Retinal pigment epithelial cell (primary cell): Measurements from ENCODE around the gene MXI1.

ENCODE experiments used
- DNase-seq: peaks from one replicate; pipeline ENCODE4 v3.0.0-alpha.2; 2010; ENCODE audit warnings: low read depth
- H3K4me3 ChIP-seq: 2 replicates; pipeline ENCODE4 v1.5.1; 2011; ENCODE audit warnings: mild to moderate bottlenecking, low read length, control low read depth, moderate library complexity
- CTCF ChIP-seq: conservative IDR thresholded peaks from 2 replicates; pipeline ENCODE4 v1.5.1; 2011; ENCODE audit warnings: low read depth, low read length, control low read depth, inconsistent platforms

Gene MXI1

DNA sequence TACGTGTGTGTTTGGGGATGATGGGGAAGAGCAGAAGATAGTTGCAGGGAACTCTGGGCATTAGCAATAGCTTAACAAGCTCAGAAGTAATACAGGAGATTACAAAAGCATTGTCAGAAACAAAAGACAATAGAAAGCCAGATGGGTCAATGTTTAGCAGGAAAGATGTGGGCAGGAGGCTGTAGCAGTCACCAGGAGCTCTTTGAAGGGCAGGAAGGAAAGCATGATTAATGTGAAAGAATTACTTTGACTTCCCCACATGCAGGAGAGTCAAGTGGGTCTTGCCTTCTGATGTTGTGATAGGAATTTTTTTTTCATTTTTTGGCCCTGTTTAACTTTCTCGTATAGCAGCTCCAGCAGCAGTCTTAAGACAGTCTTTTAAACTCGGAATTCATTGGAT, 103.3 kb downstream of the MXI1 start:
- H3K4me3 ChIP-seq, result no peak overlapping the region
- no peak for DNase-seq
- TF ChIP-seq CTCF, result no peak

DNA sequence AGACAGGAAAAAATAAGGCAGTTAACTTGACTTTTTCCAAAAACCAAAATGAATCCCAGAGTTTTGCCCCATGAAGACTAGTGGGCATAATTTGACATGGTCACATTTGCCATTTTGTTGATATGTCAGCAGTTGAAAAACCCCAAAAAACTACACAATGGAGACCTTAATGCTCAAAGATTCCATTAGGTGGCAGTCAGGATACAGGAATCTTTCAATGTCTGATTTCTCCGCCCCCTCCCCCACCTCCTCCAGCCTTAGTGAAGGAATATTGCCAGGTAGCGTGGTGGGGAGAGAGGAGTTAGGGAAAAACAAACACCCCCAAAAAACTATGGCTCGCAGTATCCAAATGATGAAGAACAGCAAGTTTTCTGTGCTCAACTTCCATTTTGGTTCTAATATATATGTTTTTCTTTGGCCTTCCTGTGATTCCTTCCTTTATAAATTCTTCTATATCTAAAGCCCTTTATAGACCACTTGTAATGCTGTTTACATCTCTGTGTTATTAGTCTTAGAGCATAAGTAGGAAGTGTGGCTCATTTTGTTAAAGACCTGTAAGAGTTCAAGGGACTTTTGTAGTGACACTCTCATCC, 104.0 kb downstream of the MXI1 start:
- DNase-seq, result no peak
- TF ChIP-seq CTCF, result peak; percentile 69
- H3K4me3 ChIP-seq, result no peak overlapping the region

DNA sequence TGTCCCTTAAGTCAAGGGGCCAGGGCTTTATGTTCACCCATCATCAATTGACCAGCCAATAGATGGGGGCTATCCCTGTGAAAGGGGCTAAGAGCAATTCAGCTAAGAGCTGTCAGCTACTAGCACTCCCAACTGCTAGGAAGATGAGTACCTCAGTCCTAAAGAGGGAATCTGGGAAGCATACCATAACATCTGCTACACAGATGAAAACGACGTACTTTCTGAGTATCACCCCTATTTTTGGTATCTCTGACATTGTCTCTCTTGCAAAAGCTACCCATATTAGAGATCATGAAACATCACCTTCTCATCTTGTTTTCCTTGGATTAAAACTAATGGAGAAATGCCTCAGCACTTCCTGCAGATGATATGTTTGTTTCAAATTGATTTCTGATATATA, 104.8 kb downstream of the MXI1 start:
- no peak for DNase-seq
- no peak for TF ChIP-seq CTCF
- H3K4me3 ChIP-seq, result no peak overlapping the region

GRCh38 chr10:110313674-110314073, 106.3 kb downstream of the MXI1 start:
- no peak for TF ChIP-seq CTCF
- no peak overlapping the region for H3K4me3 ChIP-seq
- no peak for DNase-seq

GRCh38 chr10:110317866-110318850, 110.8 kb downstream of the MXI1 start:
- TF ChIP-seq CTCF, result no peak
- no peak for DNase-seq
- H3K4me3 ChIP-seq, result no peak overlapping the region

DNA sequence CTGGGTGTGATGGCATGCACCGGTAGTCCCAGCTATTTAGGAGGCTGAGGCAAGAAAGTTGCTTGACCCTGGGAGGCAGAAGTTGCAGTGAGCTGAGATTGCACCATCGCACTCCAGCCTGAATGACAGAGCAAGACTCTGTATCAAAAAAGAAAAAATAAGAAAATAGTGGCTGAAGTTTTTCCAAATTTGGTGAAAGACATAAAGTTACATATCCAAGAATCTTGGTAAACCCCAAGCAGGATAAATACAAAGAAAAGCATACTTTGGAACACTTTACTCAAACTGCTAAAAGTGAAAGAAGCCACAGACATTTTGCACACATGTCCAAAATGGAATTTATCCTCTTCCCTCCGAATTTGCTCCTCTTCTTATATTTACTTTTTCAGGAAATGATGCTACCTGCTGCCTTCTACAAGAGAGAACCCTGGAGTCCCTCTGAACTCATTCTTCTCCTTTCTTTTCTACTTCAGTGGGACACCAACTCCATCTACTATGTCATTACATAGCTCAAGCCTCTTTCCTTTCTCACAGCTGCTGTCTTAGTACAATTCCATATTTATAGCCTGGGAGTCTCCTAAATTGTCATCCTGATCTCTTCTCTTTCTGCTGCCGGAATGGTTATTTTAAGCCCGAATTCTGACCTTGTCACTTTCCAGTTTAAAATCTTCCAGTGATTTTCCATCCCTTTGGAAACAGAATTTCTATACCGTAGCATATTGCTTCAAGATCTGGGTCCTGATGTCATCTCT, 114.6 kb downstream of the MXI1 start:
- no peak for TF ChIP-seq CTCF
- no peak overlapping the region for H3K4me3 ChIP-seq
- no peak for DNase-seq
